ENCODE measurements around the gene LANCL2.
A peak's percentile ranks its signal among the peaks of the same experiment; 100 is the strongest.
"Not testable (repeated sequence)": the region's sequence is repeated elsewhere in the genome, so short reads cannot be mapped to it uniquely, and the experiment has no call there.

The LANCL2 gene

DNA sequence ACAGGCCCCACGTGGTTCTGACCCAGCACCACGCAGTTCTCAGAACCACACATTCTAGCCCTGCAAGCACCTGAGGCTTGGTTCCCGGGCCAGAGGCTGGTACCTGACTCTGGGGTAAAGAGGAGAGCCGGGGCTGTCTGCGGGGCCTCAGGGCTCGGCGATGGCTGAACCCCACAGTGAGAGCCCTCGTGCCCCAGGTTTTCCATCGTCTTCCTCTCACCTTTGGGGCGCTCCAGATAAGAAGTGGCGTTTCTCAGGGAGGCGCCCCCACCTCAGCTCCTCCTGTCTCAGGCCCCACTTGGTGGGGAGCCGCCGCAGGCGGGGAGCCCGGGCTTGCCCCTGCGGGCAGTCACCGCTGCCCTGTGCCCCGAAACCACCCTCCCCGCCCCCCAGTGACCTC lies 2.2 kb upstream of the LANCL2 start:
- DNase-seq, result no peak

DNA sequence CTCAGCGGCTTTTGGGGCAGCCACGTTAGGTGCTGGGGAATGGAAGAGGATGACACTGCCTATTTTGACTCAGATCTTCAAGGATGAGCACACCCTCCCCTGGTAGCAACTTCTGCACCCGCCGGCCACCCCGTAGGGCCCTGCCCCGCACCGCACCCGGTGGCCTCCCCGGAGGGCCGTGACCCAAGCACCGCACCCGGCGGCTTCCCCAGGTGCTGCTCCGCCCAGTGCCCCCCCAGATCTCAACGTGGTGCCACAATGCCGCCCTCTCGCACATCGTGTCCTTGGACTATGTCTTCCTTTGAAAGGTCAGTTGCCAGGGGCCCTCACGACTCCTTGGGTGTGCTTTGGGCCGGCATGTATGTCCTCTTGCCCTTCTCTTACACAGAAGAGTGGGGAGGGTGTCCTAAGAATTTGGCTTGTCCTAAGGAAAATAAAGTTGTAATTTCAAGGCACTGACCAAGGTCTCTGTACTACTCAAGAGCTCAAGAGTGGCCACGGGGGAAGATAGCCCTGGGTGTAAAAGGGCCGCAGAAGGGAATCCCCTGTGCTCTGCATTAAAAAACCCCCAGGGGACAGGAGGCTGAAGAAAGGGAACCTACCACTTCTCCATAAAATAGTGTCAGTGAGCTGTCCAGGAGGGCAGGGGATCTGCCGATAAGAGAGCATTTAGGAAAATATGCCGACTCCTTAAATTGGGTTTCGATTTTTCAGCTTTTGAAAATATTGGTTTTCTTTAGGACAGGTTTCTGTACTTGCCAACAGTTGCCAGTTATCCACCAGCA lies 1.6 kb upstream of the LANCL2 start:
- no peak for DNase-seq

DNA sequence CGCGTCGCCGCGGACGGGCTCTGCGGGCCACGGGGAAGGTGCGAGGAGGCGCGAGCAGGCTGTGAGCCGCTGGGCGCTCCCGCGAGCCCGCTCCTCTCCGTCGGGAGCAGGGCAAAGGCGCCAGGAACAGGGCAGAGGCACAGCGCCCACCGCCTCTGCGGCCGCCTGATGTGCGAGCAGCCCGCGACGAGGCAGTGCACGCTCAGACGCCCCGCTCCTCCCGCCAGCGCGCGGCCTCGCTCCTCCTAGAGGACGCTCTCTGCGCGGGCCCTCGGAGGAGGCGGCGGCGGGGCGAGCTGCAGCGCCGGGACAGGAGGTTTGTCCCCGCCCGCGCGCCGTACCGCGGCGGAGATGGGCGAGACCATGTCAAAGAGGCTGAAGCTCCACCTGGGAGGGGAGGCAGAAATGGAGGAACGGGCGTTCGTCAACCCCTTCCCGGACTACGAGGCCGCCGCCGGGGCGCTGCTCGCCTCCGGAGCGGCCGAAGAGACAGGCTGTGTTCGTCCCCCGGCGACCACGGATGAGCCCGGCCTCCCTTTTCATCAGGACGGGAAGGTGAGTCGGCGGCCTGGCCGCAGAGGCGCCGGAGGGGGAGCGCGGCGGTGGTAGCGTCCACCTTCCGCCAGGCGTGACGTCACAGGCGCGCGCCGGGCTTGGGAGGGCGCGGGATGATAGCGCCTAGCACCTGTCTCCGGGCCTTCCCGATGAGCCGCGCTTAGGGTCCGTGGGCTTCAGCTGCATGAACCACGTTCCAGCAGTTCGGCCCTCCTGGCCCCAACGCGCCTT lies 731 bp downstream of the LANCL2 start:
- DNase-seq, result peak; percentile 97

DNA sequence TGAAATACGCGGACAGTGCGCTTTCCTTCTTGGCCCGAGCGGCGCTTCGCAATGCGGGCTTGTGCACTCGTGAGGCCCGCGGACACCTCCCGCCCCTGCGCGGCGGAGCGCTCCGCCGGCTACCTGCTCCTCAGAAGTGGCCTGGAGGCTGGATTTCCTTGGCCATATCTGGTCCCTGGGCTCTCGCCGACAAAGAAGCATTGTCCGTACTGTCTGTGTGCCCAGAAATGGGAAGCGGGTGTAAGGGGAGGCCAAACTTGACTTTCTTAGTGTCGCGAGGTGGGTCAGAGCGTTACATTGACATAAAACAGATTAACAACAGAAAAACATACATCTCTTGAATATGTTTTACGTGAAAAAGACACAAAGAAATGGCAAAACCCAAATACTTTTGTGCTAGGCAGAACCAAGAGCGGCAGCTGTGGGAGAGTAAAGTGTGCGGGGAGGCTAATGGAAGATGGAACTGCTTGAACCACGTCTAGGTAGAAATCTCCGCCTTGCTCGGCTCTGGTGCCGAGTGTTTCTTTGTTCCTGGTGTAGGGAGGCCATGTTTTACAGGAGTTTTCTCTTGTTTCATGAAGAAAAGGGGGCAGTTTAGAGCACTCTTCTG lies 1.4 kb downstream of the LANCL2 start:
- peak; percentile 15 for DNase-seq

DNA sequence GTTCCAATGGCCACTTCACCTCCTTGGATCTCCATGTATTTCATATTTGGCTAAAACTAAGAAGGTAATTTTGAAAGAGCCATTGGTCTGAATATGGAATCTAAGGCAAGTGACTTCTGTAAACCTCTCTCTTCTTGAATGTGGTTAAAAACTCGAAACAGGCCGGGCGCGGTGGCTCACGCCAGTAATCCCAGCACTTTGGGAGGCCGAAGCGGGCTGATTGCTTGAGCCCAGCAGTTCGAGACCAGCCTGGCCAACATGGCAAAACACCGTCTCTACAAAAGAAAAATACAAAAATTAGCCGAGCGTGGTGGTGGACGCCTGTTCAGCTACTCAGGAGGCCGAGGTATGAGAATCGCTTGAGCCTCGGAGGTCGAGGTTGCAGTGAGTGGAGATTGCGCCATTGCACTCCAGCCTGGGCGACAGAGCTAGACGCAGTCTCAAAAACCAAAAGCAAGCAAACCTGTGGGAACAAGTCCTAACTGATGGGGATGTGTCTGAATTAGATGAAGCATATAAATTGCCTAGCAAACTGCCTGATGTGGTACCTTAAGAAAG lies 2.2 kb downstream of the LANCL2 start:
- DNase-seq, result no peak

DNA sequence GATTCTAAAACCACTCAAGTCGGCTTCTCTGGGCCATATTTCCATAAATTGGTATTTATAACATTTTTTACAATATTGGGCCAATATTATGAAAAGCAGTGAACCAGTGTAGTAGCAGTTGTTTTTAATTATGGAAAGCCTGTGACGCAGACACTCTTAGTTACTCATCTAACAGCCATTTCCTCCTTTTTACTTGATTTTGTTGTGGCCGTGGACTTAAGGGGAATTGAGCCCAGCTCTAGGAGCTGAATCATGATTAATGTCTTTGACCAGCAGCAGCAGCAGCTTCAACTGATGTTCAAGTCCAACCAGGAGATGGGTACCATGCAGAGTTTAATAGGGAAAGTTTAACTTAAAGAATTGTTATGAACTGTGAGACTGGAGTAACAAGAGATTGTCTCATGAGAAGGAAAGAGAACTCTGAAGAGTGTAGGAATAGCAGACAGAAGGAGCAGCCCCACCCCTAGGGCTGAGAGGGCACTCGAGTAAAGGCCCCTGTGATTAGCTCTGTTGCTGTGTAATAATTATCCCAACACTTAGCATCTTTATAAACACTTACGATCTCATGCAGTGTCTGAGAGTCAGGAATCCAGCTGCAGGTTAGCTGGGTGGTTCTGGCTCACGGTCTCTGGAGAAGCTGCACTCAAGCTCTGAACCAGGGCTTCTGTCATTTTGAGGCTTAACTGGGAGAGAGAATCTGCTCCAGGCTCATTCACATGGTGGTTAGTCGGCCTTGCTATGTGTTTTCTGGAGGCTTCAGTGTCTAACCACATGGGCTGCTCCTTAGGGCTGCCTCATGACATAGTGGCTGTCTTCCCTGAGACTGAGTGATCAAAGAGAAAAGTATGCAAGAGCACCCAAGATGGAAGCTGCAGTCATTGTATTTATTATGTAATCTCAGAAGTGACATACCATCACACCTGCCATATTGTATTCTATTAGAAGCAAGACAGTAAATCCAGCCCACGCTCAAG lies 4.6 kb downstream of the LANCL2 start:
- DNase-seq, result no peak

DNA sequence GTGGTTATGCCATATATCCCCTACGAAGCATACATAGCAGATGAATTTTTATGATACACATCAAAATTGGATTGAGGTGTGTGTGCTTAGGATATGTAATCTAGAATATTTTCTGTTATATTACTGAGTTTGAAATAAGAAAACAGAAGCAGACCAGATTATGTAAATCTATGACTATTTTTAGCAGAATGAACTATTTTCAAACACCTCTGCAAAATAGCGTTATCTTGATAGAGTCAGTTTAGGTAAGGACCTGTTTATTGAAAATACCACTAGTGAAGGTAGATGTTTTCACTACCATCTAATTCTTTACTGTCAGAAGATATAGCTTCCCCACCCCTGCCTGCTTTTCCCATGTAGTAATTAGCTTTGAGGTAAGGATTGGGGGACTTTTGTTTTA lies 9.1 kb downstream of the LANCL2 start:
- DNase-seq, result no peak

DNA sequence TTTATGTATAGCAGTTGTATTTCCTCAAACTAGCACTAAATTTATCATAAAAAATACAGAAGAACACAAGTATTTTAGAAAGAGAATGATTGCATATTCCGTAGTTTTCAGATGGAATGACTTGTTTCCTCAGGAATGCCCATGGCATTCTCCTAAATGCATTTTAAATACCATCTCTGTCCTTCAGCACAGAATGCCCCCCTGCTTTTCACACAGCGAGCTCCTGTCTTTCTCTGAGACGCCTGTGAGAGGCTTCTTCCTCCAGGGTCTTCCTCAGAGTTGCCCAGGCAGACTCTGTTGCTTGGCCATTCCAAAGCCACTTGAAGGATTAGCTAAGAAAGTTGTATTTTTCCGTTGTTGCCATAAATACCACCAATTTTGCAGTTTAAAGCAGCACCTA lies 10.1 kb downstream of the LANCL2 start:
- no peak for DNase-seq

DNA sequence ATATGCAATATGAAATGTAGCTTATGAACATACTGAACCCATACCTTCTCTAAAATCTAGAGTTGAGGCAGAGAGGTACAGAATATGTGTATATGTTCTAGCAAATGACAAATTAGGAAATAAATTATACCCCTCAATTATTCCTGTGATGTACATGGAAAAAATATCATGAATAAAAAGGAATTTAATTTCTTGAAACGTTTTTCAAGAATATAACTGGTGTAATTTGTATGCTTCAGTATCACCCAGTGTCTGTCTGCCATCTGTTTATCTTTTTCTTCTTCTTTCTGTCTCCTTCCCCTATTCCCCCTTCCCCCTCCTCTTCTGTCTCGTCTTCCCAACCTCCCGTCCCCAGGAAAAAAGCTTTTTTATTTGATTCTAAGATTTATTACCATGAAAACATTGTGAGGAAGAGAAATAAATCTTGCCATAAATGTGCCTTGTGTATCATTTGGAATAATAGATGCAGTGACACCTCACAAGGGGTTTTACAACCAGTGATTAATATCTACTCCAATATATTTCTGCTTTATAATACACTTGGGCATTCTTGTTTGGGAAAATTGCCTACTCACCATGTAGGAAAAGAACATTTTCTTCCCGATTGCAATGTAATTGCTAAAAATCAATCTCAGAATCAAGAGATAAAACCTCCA lies 12.2 kb downstream of the LANCL2 start:
- no peak for DNase-seq

DNA sequence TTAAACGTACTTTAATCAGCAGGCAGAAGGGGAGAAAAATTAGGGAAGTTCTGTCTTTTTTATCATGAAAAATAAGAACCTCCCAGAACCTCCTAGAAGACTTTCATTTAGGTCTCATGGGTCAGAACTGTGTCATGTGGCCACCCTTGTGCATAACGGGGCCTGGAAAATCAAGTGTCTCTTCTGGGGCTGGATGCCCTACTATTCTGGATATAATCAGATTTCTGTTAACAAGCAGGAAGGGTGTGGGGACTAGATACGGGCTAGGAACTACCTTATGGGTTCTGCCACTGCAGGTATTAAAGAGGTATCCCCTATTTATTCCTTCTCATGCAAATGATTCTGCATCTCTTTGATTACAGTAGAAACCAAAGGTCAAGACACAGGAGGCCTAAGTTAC lies 14.1 kb downstream of the LANCL2 start:
- no peak for DNase-seq

DNA sequence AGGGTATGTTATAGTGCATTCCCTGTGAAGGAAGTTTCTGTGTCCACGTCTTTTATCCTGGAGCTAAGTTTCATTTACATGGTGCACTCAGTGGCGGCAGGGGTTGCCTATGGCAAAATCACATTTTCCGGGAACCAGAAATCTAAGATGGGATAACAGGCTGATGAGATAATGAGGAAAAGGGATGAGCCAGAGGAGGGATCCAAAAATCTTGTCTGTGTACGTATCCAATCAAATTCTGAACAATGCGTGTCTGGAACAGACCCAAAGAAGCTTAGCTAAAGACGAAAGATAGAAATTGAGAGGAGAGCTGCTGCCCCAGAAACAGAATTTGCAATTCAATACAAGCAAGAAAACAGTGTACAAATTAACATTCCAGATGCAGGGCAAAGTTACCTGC lies 16.1 kb downstream of the LANCL2 start:
- DNase-seq, result no peak

DNA sequence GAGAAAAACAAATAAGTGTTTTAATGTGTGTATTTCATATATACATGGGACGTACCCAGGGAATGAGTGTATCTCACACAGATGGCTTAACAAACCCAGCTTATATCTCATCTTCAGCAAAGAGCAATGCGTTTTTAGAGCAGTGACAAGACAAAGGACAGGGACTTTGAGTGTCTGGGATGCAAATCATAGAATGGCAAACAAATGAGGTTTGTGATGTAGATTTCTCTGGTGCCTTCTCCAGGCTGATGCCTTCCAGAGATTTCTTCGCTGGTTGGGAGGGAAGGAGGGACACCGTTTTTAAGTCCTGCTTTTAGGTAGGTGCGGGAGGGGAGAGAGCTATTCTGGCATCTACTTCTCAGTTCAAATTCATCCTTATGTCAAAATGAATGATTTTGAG lies 16.6 kb downstream of the LANCL2 start:
- DNase-seq, result no peak

DNA sequence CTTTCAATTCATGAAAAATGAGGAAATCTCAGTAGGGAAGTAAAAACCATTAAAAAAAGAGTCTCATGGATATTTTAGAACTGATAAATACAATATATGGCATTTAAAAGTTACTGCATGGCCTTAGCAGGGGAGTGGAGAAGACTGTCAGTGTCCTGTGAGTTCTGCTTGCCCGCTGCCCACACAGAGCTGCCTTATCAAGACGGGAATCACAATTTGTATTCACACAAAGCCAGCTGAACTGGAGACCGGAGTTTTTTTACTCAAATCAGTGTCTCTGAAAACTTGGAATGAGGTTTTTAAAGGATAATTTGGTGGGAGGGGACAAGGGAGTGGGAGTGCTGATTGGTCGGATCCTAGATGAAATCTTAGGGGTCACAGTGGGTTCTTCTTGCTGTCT lies 17.1 kb downstream of the LANCL2 start:
- no peak for DNase-seq

DNA sequence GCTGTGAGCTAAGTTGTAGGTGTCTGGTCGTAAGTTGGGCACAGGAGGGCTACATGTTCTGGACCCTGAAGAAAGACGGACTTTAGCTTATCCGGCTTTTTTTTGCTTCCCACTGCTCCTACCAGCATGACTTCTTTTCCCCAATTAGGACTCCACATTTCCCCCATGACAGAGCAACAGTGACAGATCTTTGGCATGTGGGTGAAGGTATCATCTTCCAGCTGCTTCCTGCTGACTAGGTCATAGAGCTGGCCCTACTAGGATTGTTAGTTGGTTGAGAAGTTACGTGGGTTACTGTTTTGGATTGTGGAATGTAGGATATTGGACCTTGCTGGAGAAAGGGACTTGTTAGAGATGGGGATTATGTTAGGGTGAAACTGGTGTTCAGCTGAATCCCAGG lies 21.4 kb downstream of the LANCL2 start:
- no peak for DNase-seq

DNA sequence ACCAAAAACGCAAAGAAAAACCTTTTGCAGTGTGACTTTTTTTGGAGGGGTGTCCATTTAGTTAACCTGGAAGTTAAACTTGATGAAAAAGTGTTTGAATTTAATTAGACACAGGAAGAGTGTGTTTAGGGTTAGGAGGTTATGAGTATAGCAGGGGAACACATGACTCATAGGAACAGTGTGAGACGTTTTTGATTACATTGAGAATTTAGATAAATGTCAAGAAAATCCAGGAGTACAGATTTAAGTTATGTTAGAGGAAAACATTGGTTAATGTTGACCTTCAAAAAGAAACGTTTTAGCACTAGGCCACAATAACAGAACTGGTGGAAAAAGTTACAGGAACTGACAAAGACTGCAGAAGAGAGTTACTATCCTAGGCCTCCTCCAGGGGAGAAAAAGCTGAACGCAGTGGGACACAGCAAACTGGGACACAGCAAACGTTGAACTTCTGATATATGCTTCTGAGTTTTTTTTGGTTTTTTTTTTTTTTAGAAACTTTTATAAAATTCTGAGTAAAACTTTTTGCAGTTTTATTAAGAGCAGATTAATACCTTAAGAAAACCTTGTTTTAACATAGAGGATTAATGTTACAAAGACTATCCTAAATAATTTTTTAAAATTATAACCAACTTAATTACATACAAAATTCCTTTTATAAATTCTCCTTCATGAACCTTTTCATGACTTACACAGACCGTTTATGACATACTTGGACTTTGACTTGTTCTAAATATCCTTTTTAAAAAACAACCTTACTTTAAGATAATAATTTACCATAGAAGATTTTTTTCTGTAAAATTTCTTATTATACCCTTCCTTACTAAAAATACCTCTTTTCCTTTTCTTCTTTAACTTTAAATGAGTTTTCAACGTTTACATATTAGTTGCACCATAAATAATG lies 22.2 kb downstream of the LANCL2 start:
- no peak for DNase-seq

DNA sequence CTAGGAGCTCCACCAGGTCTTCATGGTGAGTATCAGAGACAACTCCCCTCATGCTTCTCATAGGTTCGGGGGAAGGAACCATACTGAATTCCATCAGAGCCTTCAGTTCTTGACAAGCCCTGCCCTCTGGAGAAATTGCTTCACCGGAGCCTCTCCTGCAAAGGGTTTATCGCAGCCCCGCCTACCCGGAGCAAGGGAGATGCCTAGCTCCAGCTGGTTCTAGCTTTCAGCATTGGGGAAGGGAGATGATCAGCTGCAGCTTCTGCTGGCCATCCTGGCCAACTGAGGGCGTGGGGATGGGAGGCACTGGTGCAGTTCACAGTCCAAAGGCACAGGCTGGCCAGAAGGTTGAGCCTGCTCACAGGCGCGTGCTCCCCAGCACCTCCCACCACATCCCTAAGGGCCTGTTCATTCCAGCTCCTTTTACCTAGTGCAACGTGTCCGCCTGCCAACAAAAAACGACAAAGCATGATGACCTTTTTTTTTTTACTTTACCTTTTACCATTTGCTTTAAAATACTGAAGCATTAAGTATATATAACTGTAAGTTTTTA lies 31.2 kb downstream of the LANCL2 start:
- DNase-seq, result no peak

DNA sequence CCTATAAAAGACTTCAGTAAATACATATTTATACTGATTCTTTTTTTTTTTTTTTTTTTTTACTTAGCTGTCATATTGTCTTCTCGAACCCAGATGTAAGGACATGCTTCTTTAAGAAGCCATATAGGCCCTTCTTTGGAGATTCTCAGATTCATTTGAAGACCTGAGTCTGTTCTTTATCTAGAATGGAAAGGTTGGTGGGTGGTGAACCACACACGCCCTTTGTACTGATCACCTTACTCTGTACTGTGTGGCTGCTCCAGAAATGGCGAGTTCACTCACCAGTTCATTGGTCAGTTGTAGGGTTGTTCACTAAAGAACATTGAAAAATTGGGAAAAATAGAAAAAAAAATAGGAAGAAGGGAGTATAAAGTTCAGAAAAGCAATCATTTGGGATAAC lies 32.5 kb downstream of the LANCL2 start:
- no peak for DNase-seq

DNA sequence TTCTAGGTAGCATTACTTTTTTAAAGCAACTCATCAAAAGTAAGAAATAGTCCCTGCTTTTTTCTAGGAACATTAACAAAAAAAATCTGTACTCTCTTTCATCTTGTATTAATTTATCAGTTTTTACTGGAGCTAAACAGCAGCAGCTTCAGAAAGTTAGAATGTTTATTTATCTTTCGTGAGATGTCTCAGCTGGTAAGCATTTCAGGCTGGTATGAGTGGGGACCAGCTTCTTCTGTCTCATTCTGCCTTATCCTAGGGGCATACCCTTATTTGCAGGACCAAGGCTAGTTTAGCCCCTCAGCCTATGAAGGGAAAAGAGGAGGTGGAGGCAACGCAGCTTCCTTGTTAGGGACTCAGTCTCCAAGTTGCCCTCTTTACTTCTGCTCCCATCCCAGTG lies 35.1 kb downstream of the LANCL2 start:
- no peak for DNase-seq

DNA sequence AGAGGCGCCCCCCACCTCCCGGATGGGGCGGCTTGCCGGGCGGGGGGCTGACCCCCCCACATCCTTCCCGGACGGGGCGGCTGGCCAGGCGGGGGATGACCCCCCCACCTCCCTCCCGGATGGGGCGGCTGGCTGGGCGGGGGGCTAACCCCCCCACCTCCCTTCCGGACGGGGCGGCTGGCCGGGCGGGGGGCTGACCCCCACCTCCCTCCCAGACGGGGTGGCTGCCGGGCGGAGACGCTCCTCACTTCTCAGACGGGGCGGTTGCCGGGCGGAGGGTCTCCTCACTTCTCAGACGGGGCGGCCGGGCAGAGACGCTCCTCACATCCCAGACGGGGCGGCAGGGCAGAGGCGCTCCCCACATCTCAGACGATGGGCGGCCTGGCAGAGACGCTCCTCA lies 37.4 kb downstream of the LANCL2 start:
- DNase-seq, result not testable (repeated sequence)

DNA sequence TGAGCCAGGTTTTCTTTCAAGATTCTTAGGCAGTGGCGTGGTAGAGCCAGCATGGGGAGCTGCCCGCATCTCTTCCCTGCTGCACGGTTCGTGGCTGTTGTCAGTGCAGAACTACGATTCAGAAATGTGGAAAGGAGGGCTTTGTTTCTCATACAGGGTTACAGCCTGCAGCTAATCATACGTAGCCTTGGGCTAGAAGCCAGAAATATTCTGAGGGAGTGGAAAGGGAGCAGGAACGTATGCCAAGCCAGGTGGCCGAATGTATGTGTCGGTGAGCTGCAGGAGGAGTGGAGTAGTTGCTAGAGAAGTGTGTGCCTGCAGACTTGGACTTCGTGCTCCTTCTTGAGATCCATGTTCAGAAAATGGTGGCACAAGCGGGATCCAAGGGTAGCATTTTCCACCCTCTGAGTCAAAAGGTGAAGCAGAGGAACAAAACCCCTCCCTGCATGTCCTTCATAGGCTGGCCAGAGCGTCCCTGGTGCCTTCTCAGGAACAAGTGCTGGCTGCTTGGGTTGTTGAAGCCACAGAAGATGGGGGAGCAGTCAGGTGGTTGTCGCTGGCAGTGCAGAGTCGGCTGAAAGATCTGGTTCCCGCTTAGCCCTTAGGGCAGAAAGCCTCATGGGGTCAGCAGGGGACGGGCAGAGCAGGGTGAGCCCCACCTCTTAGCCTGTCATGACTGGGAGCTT lies 40.9 kb downstream of the LANCL2 start:
- DNase-seq, result no peak

Data from CD4-positive, alpha-beta T cell treated with Interleukin-4 for 4 hours (primary cell).